ENCODE data around the gene SMARCE1.
"Not testable (repeated sequence)": the region's sequence is repeated elsewhere in the genome, so short reads cannot be mapped to it uniquely, and the experiment has no call there.

SMARCE1 gene

GRCh38 chr17:40608061-40608581, 39.5 kb downstream of the SMARCE1 start:
- peak; percentile 36 to 87 (median 68) for DNase-seq

- peak; percentile 30 to 87 (median 60) for DNase-seq
These were observed 40.0 kb downstream of the SMARCE1 start for GRCh38 chr17:40607641-40608040.

GRCh38 chr17:40606548-40607353, 40.9 kb downstream of the SMARCE1 start:
- DNase-seq, result no peak

- DNase-seq, result peak; percentile 43 to 77 (median 70)
These were observed 42.3 kb downstream of the SMARCE1 start for GRCh38 chr17:40605306-40605705.

- DNase-seq, result no peak
These were observed 43.1 kb downstream of the SMARCE1 start for GRCh38 chr17:40604327-40605080.

- peak; percentile 59 to 91 (median 80) for DNase-seq
These were observed 44.9 kb downstream of the SMARCE1 start for GRCh38 chr17:40602445-40603443.

GRCh38 chr17:40600486-40601046, 47.1 kb downstream of the SMARCE1 start:
- no peak for DNase-seq

GRCh38 chr17:40599468-40599763, 48.2 kb downstream of the SMARCE1 start:
- DNase-seq, result no peak

- DNase-seq, result peak; percentile 60 to 83 (median 78)
These were observed 48.8 kb downstream of the SMARCE1 start for GRCh38 chr17:40598619-40599467.

GRCh38 chr17:40598301-40598618, 49.4 kb downstream of the SMARCE1 start:
- no peak for DNase-seq

- DNase-seq, result no peak
These were observed 49.9 kb downstream of the SMARCE1 start for GRCh38 chr17:40597556-40598300.

GRCh38 chr17:40597156-40597555, 50.5 kb downstream of the SMARCE1 start:
- peak in 4 of 6 experiments; percentile 27 to 58 (median 44) for DNase-seq

- DNase-seq, result peak in 4 of 6 experiments; percentile 37 to 69 (median 50)
These were observed 51.2 kb downstream of the SMARCE1 start for GRCh38 chr17:40596261-40596919.

- DNase-seq, result no peak
These were observed 56.9 kb downstream of the SMARCE1 start for GRCh38 chr17:40590742-40591141.

GRCh38 chr17:40588552-40588951, 59.1 kb downstream of the SMARCE1 start:
- DNase-seq, result peak in 3 of 6 experiments; percentile 22 to 33 (median 24)

GRCh38 chr17:40586264-40586663, 61.4 kb downstream of the SMARCE1 start:
- DNase-seq, result peak in 3 of 6 experiments; percentile 36 to 58 (median 52)

GRCh38 chr17:40584950-40585349, 62.7 kb downstream of the SMARCE1 start:
- not testable (repeated sequence) for DNase-seq

GRCh38 chr17:40582328-40582901, 65.2 kb downstream of the SMARCE1 start:
- DNase-seq, result peak; percentile 61 to 89 (median 72)

- no peak for DNase-seq
These were observed 67.5 kb downstream of the SMARCE1 start for GRCh38 chr17:40580140-40580539.

GRCh38 chr17:40579471-40579870, 68.1 kb downstream of the SMARCE1 start:
- DNase-seq, result no peak
